ENCODE results near the gene NVL. TPM values are rescaled to one million over a fixed set of nuclear protein-coding genes. Genes with fewer than 3 reads are reported as not detected.

The NVL gene
- total and polyA plus RNA-seq, 2 of the 8 experiments (the other 6 are each of a cell fraction or from before 2014, with no cell fraction given) = 22.7 to 45.8 TPM

GRCh38 chr1:224302947-224303346, 27.0 kb downstream of the NVL start:
- no peak for DNase-seq (ENCODE audit: low read depth in 1 of 2, low spot score in 2 of 2)
- Histone ChIP-seq H3K27ac (ENCODE audit: low read depth, low read length) (no peak overlapping the region), H2AFZ (ENCODE audit: low read length) (no peak overlapping the region), H3K4me2 (ENCODE audit: insufficient read depth in 1 of 2, low read depth in 2 of 2, low read length in 2 of 2) (no peak overlapping the region), H3K4me1 (replicated peaks in 1 of 4; ENCODE audit: control insufficient read depth in 3 of 4, insufficient read depth in 4 of 4, low read length in 3 of 4) (no peaks in the 10 kb centered on the region), H4K5ac (ENCODE audit: insufficient read length, low read depth, low read length) (no peak overlapping the region), H3K4ac (replicated peaks; ENCODE audit: insufficient read length, low read depth, low read length) (no peak overlapping the region), H2BK12ac (ENCODE audit: low read depth, low read length) (no peak overlapping the region), H2AK5ac (ENCODE audit: low read depth, low read length) (no peak overlapping the region), H2BK20ac (ENCODE audit: low read length) (no peak overlapping the region), H3K23ac (ENCODE audit: insufficient read length) (no peak overlapping the region), H3K9me3 (ENCODE audit: insufficient read depth in 2 of 2, low read depth in 1 of 2, low read length in 1 of 2) (no peaks in the 10 kb centered on the region), H4K91ac (replicated peaks; ENCODE audit: insufficient read length, low read length) (no peak overlapping the region), H3K23me2 (ENCODE audit: low read depth, low read length) (no peaks in the 10 kb centered on the region), H3K9ac (replicated peaks in 1 of 4; ENCODE audit: extremely low read depth in 1 of 4, low read depth in 3 of 4, low read length in 3 of 4) (no peak overlapping the region), H4K20me1 (replicated peaks in 1 of 2; ENCODE audit: control insufficient read depth in 1 of 2, insufficient read depth in 2 of 2, low read length in 2 of 2) (no peaks in the 10 kb centered on the region), H4K8ac (ENCODE audit: extremely low read depth, insufficient read depth, low read length) (no peak overlapping the region), H3K27me3 (replicated peaks in 1 of 4; ENCODE audit: control insufficient read depth in 3 of 4, extremely low read depth in 1 of 4, insufficient read depth in 3 of 4, low read length in 3 of 4) (no peaks in the 10 kb centered on the region), H3K18ac (ENCODE audit: extremely low read depth, low read length) (no peak overlapping the region), H2BK120ac (replicated peaks; ENCODE audit: low read depth, low read length) (no peak overlapping the region), H3K36me3 (ENCODE audit: control insufficient read depth in 2 of 4, insufficient read depth in 4 of 4, low read length in 3 of 4) (peaks cover 5 to 90% (median 42%) of the 10 kb centered on the region in 4 experiments; a peak in 7 of 8 replicates), H2BK5ac (ENCODE audit: low read depth, low read length) (no peak overlapping the region), H2BK15ac (ENCODE audit: low read length) (no peak overlapping the region), H3K56ac (replicated peaks; ENCODE audit: insufficient read length, low read depth, low read length) (no peak overlapping the region), H3K79me1 (ENCODE audit: low read depth, low read length) (no peaks in the 10 kb centered on the region), H3K4me3 (ENCODE audit: extremely low read depth in 1 of 4, insufficient read depth in 2 of 4, low read depth in 3 of 4, low read length in 4 of 4) (no peak overlapping the region), H3K79me2 (ENCODE audit: control insufficient read depth in 1 of 2, insufficient read depth in 2 of 2, low read length in 2 of 2) (no peaks in the 10 kb centered on the region), H3K14ac (ENCODE audit: insufficient read length) (no peak overlapping the region)
- FAIRE-seq = no peak
- ChIA-PET POLR2A (ENCODE audit: partially characterized antibody) (interaction anchor here (0.7 kb wide), 1 partner anchor 127 kb away, joined by 3 read pairs; no protein-coding TSS in a partner anchor), CTCF (ENCODE audit: partially characterized antibody) (interaction anchor here (0.6 kb wide), 1 partner anchor 187 kb away, joined by 3 read pairs; no protein-coding TSS in a partner anchor)
- WGBS, 2 experiments (ENCODE audit: extremely low coverage in 1 of 2, insufficient coverage in 1 of 2, insufficient read length in 1 of 2, insufficient replicate concordance in 2 of 2, low coverage in 1 of 2, low lambda C conversion rate in 2 of 2, missing lambda C conversion rate in 1 of 2) = 95% methylated on average over 7 of the region's 7 CpGs; no CpG with 5 or more reads in 1 of the 2 experiments
- TF ChIP-seq SP4 (IDR thresholded peaks at IDR 0.05; ENCODE audit: low read length) (no peak), ASH2L (IDR thresholded peaks at IDR 0.05; ENCODE audit: low read length) (no peak), POLR2A (IDR thresholded peaks at IDR 0.05; ENCODE audit: control extremely low read depth in 1 of 2, low read depth in 2 of 2, low read length in 2 of 2) (no peak), SAP30 (IDR thresholded peaks at IDR 0.05; ENCODE audit: insufficient read depth, insufficient replicate concordance, low read length) (no peak), JUND (IDR thresholded peaks at IDR 0.05; ENCODE audit: low read length) (no peak), HDAC6 (IDR thresholded peaks at IDR 0.05; ENCODE audit: low read depth, low read length) (no peak), CHD1 (IDR thresholded peaks at IDR 0.05; ENCODE audit: low read depth, low read length) (no peak), USF2 (IDR thresholded peaks at IDR 0.05; ENCODE audit: low read length) (no peak), HDAC2 (IDR thresholded peaks at IDR 0.05; ENCODE audit: borderline replicate concordance in 1 of 2, low read depth in 2 of 2, low read length in 2 of 2) (no peak)

Measured in H1 (cell line).